ENCODE measurements around the gene ANGPTL2. TPM values are rescaled to one million over a fixed set of nuclear protein-coding genes. Genes with fewer than 3 reads are reported as not detected.

The ANGPTL2 gene
- total RNA-seq, 1 donor from 2014 or later, result 4.9 TPM

- TF ChIP-seq CTCF (IDR thresholded peaks at IDR 0.05; ENCODE audit: insufficient read depth, low read length, poor library complexity, severe bottlenecking), result no peak
- Histone ChIP-seq H3K4me3 (ENCODE audit: low read depth, low read length) (no peak overlapping the region), H3K27me3 (ENCODE audit: control insufficient read depth, insufficient read depth, low read length) (no peaks in the 10 kb centered on the region), H3K36me3 (ENCODE audit: control insufficient read depth, insufficient read depth, low read length) (peaks cover 2% of the 10 kb centered on the region)
- DNase-seq (ENCODE audit: low read depth), result no peak
Measured at GRCh38 chr9:127109212-127109711, 13.2 kb downstream of the ANGPTL2 start.

GRCh38 chr9:127107929-127108876, 14.2 kb downstream of the ANGPTL2 start:
- no peak for DNase-seq (ENCODE audit: low read depth)
- H3K4me3 ChIP-seq (ENCODE audit: low read depth, low read length), result no peak overlapping the region
- no peaks in the 10 kb centered on the region for H3K27me3 ChIP-seq (ENCODE audit: control insufficient read depth, insufficient read depth, low read length)
- peaks cover 2% of the 10 kb centered on the region for H3K36me3 ChIP-seq (ENCODE audit: control insufficient read depth, insufficient read depth, low read length)
- no peak for TF ChIP-seq CTCF (IDR thresholded peaks at IDR 0.05; ENCODE audit: insufficient read depth, low read length, poor library complexity, severe bottlenecking)

- H3K4me3 ChIP-seq (ENCODE audit: low read depth, low read length), result no peak overlapping the region
- peaks cover 2% of the 10 kb centered on the region for H3K36me3 ChIP-seq (ENCODE audit: control insufficient read depth, insufficient read depth, low read length)
- no peak for DNase-seq (ENCODE audit: low read depth)
- no peak for TF ChIP-seq CTCF (IDR thresholded peaks at IDR 0.05; ENCODE audit: insufficient read depth, low read length, poor library complexity, severe bottlenecking)
- no peaks in the 10 kb centered on the region for H3K27me3 ChIP-seq (ENCODE audit: control insufficient read depth, insufficient read depth, low read length)
Measured at GRCh38 chr9:127107171-127107928, 15.1 kb downstream of the ANGPTL2 start.

DNA sequence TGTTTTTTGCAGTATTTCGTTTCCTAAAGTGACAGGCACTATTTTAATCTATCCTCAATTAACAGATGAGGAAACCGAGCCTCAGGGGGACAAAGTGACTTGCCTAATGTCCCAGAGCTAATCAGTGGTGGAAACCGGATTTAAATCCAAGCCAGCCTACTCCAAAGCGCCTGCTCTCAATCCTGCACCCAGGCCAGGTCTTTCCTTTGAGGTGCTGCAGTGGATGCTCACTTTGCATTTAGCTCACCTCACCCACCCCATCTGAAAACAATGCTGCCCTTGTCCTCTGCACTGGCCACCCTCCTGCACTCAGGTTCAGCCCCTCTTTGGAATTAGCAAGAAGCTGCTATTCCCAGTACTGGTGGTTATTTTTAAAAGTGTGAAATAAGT, 16.0 kb downstream of the ANGPTL2 start:
- DNase-seq (ENCODE audit: low read depth), result no peak
- Histone ChIP-seq H3K36me3 (ENCODE audit: control insufficient read depth, insufficient read depth, low read length) (peaks cover 2% of the 10 kb centered on the region), H3K27me3 (ENCODE audit: control insufficient read depth, insufficient read depth, low read length) (no peaks in the 10 kb centered on the region), H3K4me3 (ENCODE audit: low read depth, low read length) (no peak overlapping the region)
- no peak for TF ChIP-seq CTCF (IDR thresholded peaks at IDR 0.05; ENCODE audit: insufficient read depth, low read length, poor library complexity, severe bottlenecking)

DNA sequence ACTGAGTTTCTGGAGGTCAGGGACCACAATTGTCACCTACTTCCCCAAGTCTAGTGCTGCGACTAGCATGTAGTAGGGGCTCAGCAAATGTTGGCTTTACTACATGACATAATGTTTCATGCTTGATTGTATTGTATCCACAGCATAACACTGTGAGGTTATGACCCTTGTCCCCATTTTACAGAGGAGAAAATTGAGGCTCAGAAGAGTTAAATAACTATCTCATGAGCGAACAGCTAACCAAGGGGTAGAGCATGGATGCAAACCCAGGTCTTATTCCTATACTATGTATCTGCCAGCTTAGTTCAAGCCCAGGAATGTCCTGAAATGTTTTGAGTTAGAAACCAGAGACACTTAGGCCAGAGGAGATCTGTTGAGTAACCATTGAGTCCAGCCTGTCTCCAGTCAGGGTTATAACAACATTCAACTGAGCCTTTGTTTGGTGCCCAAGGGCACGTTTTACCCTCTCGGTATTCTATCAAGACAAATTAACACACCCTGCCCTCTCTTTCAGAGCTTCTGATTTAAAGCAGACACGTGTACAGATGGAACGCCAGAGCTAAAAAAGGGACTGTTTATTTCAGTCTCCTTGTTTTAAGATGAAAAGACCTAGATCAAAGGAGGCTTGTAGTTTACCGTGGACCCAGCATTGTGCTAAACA, 16.5 kb downstream of the ANGPTL2 start:
- H3K36me3 ChIP-seq (ENCODE audit: control insufficient read depth, insufficient read depth, low read length), result peaks cover 2% of the 10 kb centered on the region
- no peak overlapping the region for H3K4me3 ChIP-seq (ENCODE audit: low read depth, low read length)
- DNase-seq (ENCODE audit: low read depth), result no peak
- no peaks in the 10 kb centered on the region for H3K27me3 ChIP-seq (ENCODE audit: control insufficient read depth, insufficient read depth, low read length)
- no peak for TF ChIP-seq CTCF (IDR thresholded peaks at IDR 0.05; ENCODE audit: insufficient read depth, low read length, poor library complexity, severe bottlenecking)
